ENCODE measurements around the gene MAGOHB. TPM values are rescaled to one million over a fixed set of nuclear protein-coding genes. Genes with fewer than 3 reads are reported as not detected.

Gene MAGOHB
- polyA plus RNA-seq, 1 of the 3 experiments (the other 2 are of a cell fraction): 15.7 TPM

DNA sequence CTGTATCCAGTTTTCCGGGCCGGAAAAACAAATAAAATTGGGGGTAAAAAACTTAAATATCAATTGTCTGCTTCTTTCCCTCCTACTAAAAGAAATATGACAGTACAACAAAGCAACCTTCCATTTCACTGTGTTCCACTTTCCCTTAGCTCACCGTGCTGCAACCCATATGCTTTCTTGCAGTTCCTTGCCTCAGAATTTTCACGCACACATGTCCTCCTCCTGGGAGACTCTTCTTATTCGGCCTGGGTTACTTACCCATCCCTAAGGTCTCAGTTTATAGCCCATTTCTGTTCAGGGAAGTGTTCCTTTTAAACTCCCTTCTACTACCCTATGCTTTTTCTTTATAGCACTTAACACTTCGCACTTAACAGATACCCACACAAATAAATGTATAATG lies 4.5 kb upstream of the MAGOHB start:
- no peaks in the 10 kb centered on the region for H3K9me2 ChIP-seq
- H3K4me2 ChIP-seq: peak overlapping the region; percentile 39; the same call in 1 of the 2 replicates
- H3F3A ChIP-seq (replicated peaks; ENCODE audit: insufficient read depth): peaks cover 9% of the 10 kb centered on the region
- DNase-seq: no peak
- 0 out of 4 replicates have a peak overlapping the region, but pooled peaks of 1 of the 2 experiments have one; percentile 1 for H3K4me3 ChIP-seq (ENCODE audit: low read depth in 2 of 2, low read length in 1 of 2)
- H3K36me3 ChIP-seq (replicated peaks in 1 of 2; ENCODE audit: control insufficient read depth in 1 of 2, insufficient read depth in 2 of 2, low read length in 1 of 2): no peaks in the 10 kb centered on the region
- H3K9ac ChIP-seq: peak overlapping the region; percentile 33; the same call in 1 of the 2 replicates
- no peaks in the 10 kb centered on the region for H3K27me3 ChIP-seq (ENCODE audit: insufficient read depth)
- TF ChIP-seq RXRA (IDR thresholded peaks at IDR 0.05; ENCODE audit: borderline replicate concordance, low read depth) (no peak), CHD2 (IDR thresholded peaks at IDR 0.05; ENCODE audit: low read length, partially characterized antibody) (no peak), EZH2phosphoT487 (IDR thresholded peaks at IDR 0.05; ENCODE audit: borderline replicate concordance, low read depth) (no peak), POLR2AphosphoS5 (IDR thresholded peaks at IDR 0.05; ENCODE audit: low read depth, low read length) (no peak), MXI1 (IDR thresholded peaks at IDR 0.05; ENCODE audit: low read depth, low read length) (no peak), GABPA (IDR thresholded peaks at IDR 0.05; ENCODE audit: low read depth) (no peak), RCOR1 (IDR thresholded peaks at IDR 0.05; ENCODE audit: low read length) (no peak), TAF1 (IDR thresholded peaks at IDR 0.05; ENCODE audit: borderline replicate concordance, low read depth, low read length) (no peak), RAD21 (IDR thresholded peaks at IDR 0.05; ENCODE audit: low read length) (no peak)
- TF ChIP-seq, protein P1, sequence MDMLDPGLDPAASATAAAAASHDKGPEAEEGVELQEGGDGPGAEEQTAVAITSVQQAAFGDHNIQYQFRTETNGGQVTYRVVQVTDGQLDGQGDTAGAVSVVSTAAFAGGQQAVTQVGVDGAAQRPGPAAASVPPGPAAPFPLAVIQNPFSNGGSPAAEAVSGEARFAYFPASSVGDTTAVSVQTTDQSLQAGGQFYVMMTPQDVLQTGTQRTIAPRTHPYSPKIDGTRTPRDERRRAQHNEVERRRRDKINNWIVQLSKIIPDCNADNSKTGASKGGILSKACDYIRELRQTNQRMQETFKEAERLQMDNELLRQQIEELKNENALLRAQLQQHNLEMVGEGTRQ (IDR thresholded peaks at IDR 0.05; ENCODE audit: borderline replicate concordance, low read depth, low read length): no peak
- H3K9me3 ChIP-seq: no peaks in the 10 kb centered on the region
- peaks cover 5% of the 10 kb centered on the region for H3K79me2 ChIP-seq (ENCODE audit: insufficient read depth)
- peak overlapping the region in 1 of 2 experiments; percentile 70; a peak in 2 of 4 replicates for H3K27ac ChIP-seq (ENCODE audit: low read depth in 2 of 2, low read length in 1 of 2)
- peak overlapping the region; percentile 41 for H2AFZ ChIP-seq (ENCODE audit: low read depth)
- no peaks in the 10 kb centered on the region for H4K20me1 ChIP-seq (ENCODE audit: insufficient read depth)
- no peaks in the 10 kb centered on the region; a peak in 3 of 4 replicates for H3K4me1 ChIP-seq (ENCODE audit: control insufficient read depth in 1 of 2, insufficient read depth in 2 of 2, low read depth in 1 of 2, low read length in 1 of 2)
- ChIA-PET CTCF (no interaction called here), POLR2A (no interaction called here)
- WGBS (ENCODE audit: low lambda C conversion rate): 47% methylated on average over 6 of the region's 6 CpGs

DNA sequence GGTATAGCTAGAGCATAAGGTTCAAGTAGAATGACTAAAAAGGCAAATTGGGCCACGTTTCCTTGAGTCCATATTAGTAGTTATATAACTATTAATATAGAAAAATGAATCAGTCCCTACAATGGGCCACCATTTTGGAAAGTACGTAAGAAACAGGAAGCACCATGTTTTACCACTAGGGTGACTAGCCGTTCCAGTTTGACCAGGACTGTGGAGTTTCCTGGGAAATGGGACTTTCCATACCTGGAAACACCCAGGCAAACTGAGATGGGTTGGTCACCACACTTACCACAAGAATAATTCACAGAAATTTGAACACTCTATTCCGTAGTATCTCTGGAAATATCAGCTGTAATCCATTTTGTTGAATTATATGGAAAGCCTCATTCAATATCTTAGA lies 2.1 kb upstream of the MAGOHB start:
- peak overlapping the region; percentile 47; the same call in 1 of the 2 replicates for H2AFZ ChIP-seq (ENCODE audit: low read depth)
- H3K27me3 ChIP-seq (ENCODE audit: insufficient read depth): no peaks in the 10 kb centered on the region
- H3K4me3 ChIP-seq (ENCODE audit: low read depth in 2 of 2, low read length in 1 of 2): no peak overlapping the region
- no peaks in the 10 kb centered on the region for H4K20me1 ChIP-seq (ENCODE audit: insufficient read depth)
- no peak overlapping the region for H3K4me2 ChIP-seq
- H3K9me2 ChIP-seq: no peaks in the 10 kb centered on the region
- no peak for DNase-seq
- ChIA-PET POLR2A (no interaction called here), CTCF (interaction anchor here (1.1 kb wide), 1 partner anchor 44 kb away, joined by 4 read pairs; no protein-coding TSS in a partner anchor)
- peaks cover 27% of the 10 kb centered on the region for H3K79me2 ChIP-seq (ENCODE audit: insufficient read depth)
- H3K9me3 ChIP-seq: no peaks in the 10 kb centered on the region
- no peak overlapping the region for H3K27ac ChIP-seq (ENCODE audit: low read depth in 2 of 2, low read length in 1 of 2)
- H3F3A ChIP-seq (replicated peaks; ENCODE audit: insufficient read depth): peaks cover 9% of the 10 kb centered on the region
- peaks cover 6% of the 10 kb centered on the region in 2 experiments for H3K36me3 ChIP-seq (replicated peaks in 1 of 2; ENCODE audit: control insufficient read depth in 1 of 2, insufficient read depth in 2 of 2, low read length in 1 of 2)
- TF ChIP-seq SMC3 (IDR thresholded peaks at IDR 0.05; ENCODE audit: low read depth, low read length) (no peak), NFIC (IDR thresholded peaks at IDR 0.05; ENCODE audit: borderline replicate concordance) (no peak), GATA2 (CRISPR knock-in tag; IDR thresholded peaks at IDR 0.05) (no peak), CHD2 (IDR thresholded peaks at IDR 0.05; ENCODE audit: low read length, partially characterized antibody) (no peak)
- TF ChIP-seq, protein P2, sequence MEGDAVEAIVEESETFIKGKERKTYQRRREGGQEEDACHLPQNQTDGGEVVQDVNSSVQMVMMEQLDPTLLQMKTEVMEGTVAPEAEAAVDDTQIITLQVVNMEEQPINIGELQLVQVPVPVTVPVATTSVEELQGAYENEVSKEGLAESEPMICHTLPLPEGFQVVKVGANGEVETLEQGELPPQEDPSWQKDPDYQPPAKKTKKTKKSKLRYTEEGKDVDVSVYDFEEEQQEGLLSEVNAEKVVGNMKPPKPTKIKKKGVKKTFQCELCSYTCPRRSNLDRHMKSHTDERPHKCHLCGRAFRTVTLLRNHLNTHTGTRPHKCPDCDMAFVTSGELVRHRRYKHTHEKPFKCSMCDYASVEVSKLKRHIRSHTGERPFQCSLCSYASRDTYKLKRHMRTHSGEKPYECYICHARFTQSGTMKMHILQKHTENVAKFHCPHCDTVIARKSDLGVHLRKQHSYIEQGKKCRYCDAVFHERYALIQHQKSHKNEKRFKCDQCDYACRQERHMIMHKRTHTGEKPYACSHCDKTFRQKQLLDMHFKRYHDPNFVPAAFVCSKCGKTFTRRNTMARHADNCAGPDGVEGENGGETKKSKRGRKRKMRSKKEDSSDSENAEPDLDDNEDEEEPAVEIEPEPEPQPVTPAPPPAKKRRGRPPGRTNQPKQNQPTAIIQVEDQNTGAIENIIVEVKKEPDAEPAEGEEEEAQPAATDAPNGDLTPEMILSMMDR (IDR thresholded peaks at IDR 0.05): peak; percentile 23; the same call in 1 of the 2 replicates
- TF ChIP-seq, protein P3, sequence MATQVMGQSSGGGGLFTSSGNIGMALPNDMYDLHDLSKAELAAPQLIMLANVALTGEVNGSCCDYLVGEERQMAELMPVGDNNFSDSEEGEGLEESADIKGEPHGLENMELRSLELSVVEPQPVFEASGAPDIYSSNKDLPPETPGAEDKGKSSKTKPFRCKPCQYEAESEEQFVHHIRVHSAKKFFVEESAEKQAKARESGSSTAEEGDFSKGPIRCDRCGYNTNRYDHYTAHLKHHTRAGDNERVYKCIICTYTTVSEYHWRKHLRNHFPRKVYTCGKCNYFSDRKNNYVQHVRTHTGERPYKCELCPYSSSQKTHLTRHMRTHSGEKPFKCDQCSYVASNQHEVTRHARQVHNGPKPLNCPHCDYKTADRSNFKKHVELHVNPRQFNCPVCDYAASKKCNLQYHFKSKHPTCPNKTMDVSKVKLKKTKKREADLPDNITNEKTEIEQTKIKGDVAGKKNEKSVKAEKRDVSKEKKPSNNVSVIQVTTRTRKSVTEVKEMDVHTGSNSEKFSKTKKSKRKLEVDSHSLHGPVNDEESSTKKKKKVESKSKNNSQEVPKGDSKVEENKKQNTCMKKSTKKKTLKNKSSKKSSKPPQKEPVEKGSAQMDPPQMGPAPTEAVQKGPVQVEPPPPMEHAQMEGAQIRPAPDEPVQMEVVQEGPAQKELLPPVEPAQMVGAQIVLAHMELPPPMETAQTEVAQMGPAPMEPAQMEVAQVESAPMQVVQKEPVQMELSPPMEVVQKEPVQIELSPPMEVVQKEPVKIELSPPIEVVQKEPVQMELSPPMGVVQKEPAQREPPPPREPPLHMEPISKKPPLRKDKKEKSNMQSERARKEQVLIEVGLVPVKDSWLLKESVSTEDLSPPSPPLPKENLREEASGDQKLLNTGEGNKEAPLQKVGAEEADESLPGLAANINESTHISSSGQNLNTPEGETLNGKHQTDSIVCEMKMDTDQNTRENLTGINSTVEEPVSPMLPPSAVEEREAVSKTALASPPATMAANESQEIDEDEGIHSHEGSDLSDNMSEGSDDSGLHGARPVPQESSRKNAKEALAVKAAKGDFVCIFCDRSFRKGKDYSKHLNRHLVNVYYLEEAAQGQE (IDR thresholded peaks at IDR 0.05; ENCODE audit: low read depth, low read length): no peak
- TF ChIP-seq, protein P1 (IDR thresholded peaks at IDR 0.05; ENCODE audit: borderline replicate concordance, low read depth, low read length): no peak
- TF ChIP-seq, protein P4, sequence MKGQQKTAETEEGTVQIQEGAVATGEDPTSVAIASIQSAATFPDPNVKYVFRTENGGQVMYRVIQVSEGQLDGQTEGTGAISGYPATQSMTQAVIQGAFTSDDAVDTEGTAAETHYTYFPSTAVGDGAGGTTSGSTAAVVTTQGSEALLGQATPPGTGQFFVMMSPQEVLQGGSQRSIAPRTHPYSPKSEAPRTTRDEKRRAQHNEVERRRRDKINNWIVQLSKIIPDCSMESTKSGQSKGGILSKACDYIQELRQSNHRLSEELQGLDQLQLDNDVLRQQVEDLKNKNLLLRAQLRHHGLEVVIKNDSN (IDR thresholded peaks at IDR 0.05; ENCODE audit: borderline replicate concordance, low read depth): no peak
- no peak overlapping the region for H3K9ac ChIP-seq
- 57% methylated on average over 4 of the region's 4 CpGs for WGBS (ENCODE audit: low lambda C conversion rate)
- peaks cover 6 to 10% of the 10 kb centered on the region in 2 experiments for H3K4me1 ChIP-seq (ENCODE audit: control insufficient read depth in 1 of 2, insufficient read depth in 2 of 2, low read depth in 1 of 2, low read length in 1 of 2)

All from SK-N-SH (cell line).